ENCODE results near the gene ADAMTS18.

DNA sequence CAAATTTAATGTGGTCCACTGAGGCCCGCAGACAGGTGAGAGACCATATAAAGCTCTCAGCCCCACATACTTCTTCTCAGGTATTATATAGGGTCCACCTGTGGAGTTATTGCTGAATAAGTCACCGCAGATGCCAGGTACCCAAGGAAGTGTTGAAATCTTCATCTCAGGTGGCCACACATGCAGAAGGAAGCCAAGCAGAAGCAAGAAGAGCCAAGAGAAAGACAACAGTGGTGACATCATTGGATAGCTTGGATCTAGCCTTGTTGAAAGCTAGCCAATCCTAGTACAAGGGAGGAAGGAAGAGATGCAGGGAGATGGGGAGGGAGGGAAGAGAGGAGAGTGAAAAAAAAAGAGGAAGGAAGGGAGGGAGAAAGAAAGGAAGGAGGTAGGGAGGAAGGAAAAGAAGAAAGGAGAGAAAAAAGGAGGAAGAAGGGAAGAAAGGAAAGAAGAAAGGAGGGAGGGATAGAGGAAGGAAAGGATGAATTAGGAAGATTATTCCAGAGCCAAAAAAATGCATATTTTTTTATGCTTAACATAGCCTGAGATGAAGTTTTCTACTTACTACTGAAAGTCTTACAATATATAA, 12.5 kb downstream of the ADAMTS18 start:
- TF ChIP-seq CTCF (IDR thresholded peaks at IDR 0.05) (no peak), POLR2A (IDR thresholded peaks at IDR 0.05) (no peak)
